HEK293 (cell line): ENCODE measurements around the gene RABGGTA.

ENCODE experiments used
- CTCF ChIA-PET: fragments of 350-600 bp; formaldehyde crosslinking; extraction: SDS; loops from one replicate; lab custom pipeline; 2021; ENCODE audit warnings: antibody characterized with exemption; lab: Yijun Ruan, JAX
- POLR2A ChIA-PET: fragments of 300-600 bp; formaldehyde crosslinking; extraction: SDS; loops from one replicate; lab custom pipeline; 2020; ENCODE audit warnings: antibody characterized with exemption, inconsistent platforms; lab: Yijun Ruan, JAX
- H3K27ac ChIP-seq: fragments of 200-500 bp; sonication (Bioruptor generic); 2 replicates; pipeline ENCODE4 v1.5.1; 2014; ENCODE audit warnings: low read depth, low read length, control low read depth, inconsistent platforms; ENCODE audit errors: extremely low read depth
- H3K36me3 ChIP-seq, 2 experiments: fragments of 200-500 bp in 1 of 2; sonication (Bioruptor generic) in 1 of 2; 1 replicate in 1 of 2; 2 replicates in 1 of 2; pipeline ENCODE4 v1.5.1; 2014 to 2017; ENCODE audit warnings: inconsistent platforms in 2 of 2, low read length in 2 of 2; ENCODE audit not compliant: control insufficient read depth in 2 of 2, insufficient read depth in 1 of 2
- H3K4me1 ChIP-seq: fragments of 200-500 bp; sonication (Bioruptor generic); 2 replicates; pipeline ENCODE4 v1.5.1; 2014; ENCODE audit warnings: mild to moderate bottlenecking, low read length, inconsistent platforms; ENCODE audit not compliant: control insufficient read depth, insufficient read depth
- H3K4me3 ChIP-seq: 2 replicates; pipeline ENCODE4 v1.5.1; 2011; ENCODE audit warnings: low read depth, mild to moderate bottlenecking, control low read depth, low read length, moderate library complexity
- H3K9me3 ChIP-seq: fragments of 200-500 bp; sonication (Bioruptor generic); 2 replicates; pipeline ENCODE4 v1.5.1; 2014; ENCODE audit warnings: low read depth, low read length, inconsistent platforms; ENCODE audit not compliant: control insufficient read depth, insufficient read depth
- SCRT1 ChIP-seq: fragments of 450-650 bp; formaldehyde crosslinking; IDR thresholded peaks from 2 replicates; pipeline ENCODE4 v1.5.1; 2016; ENCODE audit warnings: missing biosample characterization, missing genetic modification characterization, borderline replicate concordance
- SCRT2 ChIP-seq: fragments of 450-650 bp; formaldehyde crosslinking; IDR thresholded peaks from 2 replicates; pipeline ENCODE4 v1.5.1; 2016; ENCODE audit warnings: missing biosample characterization, missing genetic modification characterization
- ZBTB11 ChIP-seq: fragments of 450-650 bp; formaldehyde crosslinking; conservative IDR thresholded peaks from 2 replicates; pipeline ENCODE4 v1.5.1; 2016; ENCODE audit warnings: low read depth, missing biosample characterization, missing genetic modification characterization
- ZBTB6 ChIP-seq: fragments of 450-650 bp; formaldehyde crosslinking; IDR thresholded peaks from 2 replicates; pipeline ENCODE4 v1.5.1; 2017; ENCODE audit warnings: missing biosample characterization, missing genetic modification characterization
- ZNF140 ChIP-seq: fragments of 450-650 bp; formaldehyde crosslinking; IDR thresholded peaks from 2 replicates; pipeline ENCODE4 v1.5.1; 2016; ENCODE audit warnings: missing biosample characterization, missing genetic modification characterization
- ZNF266 ChIP-seq: fragments of 450-650 bp; formaldehyde crosslinking; IDR thresholded peaks from 2 replicates; pipeline ENCODE4 v1.5.1; 2016; ENCODE audit warnings: missing biosample characterization, missing genetic modification characterization, low read depth
- ZNF302 ChIP-seq: fragments of 450-650 bp; formaldehyde crosslinking; IDR thresholded peaks from 2 replicates; pipeline ENCODE4 v1.5.1; 2016; ENCODE audit warnings: missing biosample characterization, missing genetic modification characterization, low read depth
- ZNF544 ChIP-seq: fragments of 450-650 bp; formaldehyde crosslinking; IDR thresholded peaks from 2 replicates; pipeline ENCODE4 v1.5.0; 2017; ENCODE audit warnings: missing biosample characterization, missing genetic modification characterization
- ZNF610 ChIP-seq: fragments of 450-650 bp; formaldehyde crosslinking; IDR thresholded peaks from 2 replicates; pipeline ENCODE4 v1.5.1; 2016; ENCODE audit warnings: missing biosample characterization, missing genetic modification characterization, borderline replicate concordance
- ZNF701 ChIP-seq: fragments of 450-650 bp; formaldehyde crosslinking; IDR thresholded peaks from 2 replicates; pipeline ENCODE4 v1.5.1; 2016; ENCODE audit warnings: missing biosample characterization, missing genetic modification characterization
- TF ChIP-seq, protein P1 (sequence below): fragments of 450-650 bp; formaldehyde crosslinking; IDR thresholded peaks from 2 replicates; pipeline ENCODE4 v1.5.1; 2016; ENCODE audit warnings: missing biosample characterization, missing genetic modification characterization
- TF ChIP-seq, protein P2 (sequence below): fragments of 450-650 bp; formaldehyde crosslinking; IDR thresholded peaks from 2 replicates; pipeline ENCODE4 v1.5.1; 2016; ENCODE audit warnings: missing biosample characterization, missing genetic modification characterization
- TF ChIP-seq, protein P3 (sequence below): fragments of 450-650 bp; formaldehyde crosslinking; IDR thresholded peaks from 2 replicates; pipeline ENCODE4 v1.5.1; 2016; ENCODE audit warnings: missing biosample characterization, missing genetic modification characterization

RABGGTA gene

DNA sequence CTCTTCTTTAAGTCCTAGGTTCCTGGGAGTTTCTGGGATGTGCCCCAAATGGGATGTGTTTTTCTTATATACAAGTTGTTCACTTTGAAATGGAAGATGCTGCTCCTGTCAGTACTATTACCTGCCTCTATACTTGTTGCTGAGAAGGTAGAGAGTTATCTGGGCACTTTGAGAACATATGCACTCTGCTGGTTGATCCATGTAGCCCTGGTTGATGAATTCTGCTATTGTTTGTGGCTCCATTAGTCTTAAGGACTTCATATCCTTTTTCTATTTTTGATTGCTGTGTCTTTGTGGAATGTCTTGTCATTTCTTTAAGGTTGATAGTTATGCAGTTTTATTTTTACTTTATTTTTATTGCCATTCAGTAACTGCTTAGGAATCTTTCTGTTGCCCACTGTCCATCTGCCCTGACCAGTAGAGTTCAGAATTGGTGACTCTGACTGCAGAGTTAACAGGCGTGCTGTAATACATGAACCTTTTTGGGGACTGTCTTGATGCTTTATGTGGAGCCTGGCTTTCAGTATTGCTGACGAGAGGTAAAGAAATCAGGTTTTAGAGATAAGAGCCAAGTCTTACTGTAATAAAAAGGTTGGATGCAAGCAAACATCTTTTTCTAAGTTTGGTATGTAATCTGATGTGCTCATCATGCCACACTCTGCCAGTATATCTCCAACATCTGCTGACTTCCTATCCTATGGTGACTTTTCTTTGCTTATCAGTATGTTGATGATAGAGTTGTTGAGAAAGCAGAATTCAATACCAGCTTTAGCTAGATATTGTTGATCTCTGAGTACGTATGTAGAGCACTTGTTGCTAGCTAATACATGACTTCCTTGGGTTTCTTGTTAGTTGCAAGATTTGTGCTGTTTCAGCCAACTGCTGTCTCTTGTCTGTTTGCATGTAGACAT lies 37.0 kb downstream of the RABGGTA start:
- H3K36me3 ChIP-seq, result peaks cover 12 to 58% of the 10 kb centered on the region in 2 experiments; a peak in 2 of 3 replicates
- peaks cover 7% of the 10 kb centered on the region for H3K4me1 ChIP-seq
- H3K4me3 ChIP-seq, result no peak overlapping the region
- ChIA-PET CTCF (interaction anchor here (0.9 to 2.9 kb wide), 5 partner anchors 8 to 99 kb away, joined by 3 to 20 read pairs (median 6); partner anchors contain the start of genes CIDEB, MDP1 and TINF2), POLR2A (interaction anchor here (0.6 to 1.8 kb wide), 6 partner anchors 8 to 889 kb away, joined by 3 to 10 read pairs (median 4); partner anchors contain the start of genes CHMP4A, CIDEB, IPO4 and TINF2)
- no peaks in the 10 kb centered on the region for H3K9me3 ChIP-seq
- no peak overlapping the region for H3K27ac ChIP-seq
- TF ChIP-seq SCRT2 (peak; percentile 86), SCRT1 (peak; percentile 44; the same call in 1 of the 2 replicates), ZNF302 (tag by site-specific recombination) (no peak)
- TF ChIP-seq, protein P1, sequence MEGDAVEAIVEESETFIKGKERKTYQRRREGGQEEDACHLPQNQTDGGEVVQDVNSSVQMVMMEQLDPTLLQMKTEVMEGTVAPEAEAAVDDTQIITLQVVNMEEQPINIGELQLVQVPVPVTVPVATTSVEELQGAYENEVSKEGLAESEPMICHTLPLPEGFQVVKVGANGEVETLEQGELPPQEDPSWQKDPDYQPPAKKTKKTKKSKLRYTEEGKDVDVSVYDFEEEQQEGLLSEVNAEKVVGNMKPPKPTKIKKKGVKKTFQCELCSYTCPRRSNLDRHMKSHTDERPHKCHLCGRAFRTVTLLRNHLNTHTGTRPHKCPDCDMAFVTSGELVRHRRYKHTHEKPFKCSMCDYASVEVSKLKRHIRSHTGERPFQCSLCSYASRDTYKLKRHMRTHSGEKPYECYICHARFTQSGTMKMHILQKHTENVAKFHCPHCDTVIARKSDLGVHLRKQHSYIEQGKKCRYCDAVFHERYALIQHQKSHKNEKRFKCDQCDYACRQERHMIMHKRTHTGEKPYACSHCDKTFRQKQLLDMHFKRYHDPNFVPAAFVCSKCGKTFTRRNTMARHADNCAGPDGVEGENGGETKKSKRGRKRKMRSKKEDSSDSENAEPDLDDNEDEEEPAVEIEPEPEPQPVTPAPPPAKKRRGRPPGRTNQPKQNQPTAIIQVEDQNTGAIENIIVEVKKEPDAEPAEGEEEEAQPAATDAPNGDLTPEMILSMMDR, result 0 out of 2 replicates have a peak, but pooled peaks have one; percentile 23

DNA sequence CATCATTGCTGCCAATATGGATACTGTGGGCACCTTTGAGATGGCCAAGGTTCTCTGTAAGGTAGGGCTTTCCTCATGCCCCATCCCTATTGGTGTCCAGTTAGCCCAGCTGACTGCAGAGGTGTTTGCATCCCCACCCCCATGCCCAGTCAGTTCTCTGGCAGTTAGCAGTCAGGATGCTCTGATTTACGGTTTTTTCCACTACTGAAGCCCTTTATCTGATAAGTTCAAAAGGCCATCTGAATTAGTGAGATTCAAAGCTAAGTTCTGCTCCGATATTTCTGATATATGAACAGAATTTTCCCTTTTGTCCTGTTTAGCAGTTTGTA lies 37.9 kb downstream of the RABGGTA start:
- H3K4me1 ChIP-seq, result peaks cover 7% of the 10 kb centered on the region
- TF ChIP-seq ZNF544 (tag by site-specific recombination) (no peak), ZBTB6 (tag by site-specific recombination) (no peak)
- TF ChIP-seq, all 188 proteins: peak for 0
- H3K9me3 ChIP-seq, result no peaks in the 10 kb centered on the region
- H3K27ac ChIP-seq, result peak overlapping the region; percentile 92; the same call in 1 of the 2 replicates
- peaks cover 12 to 51% of the 10 kb centered on the region in 2 experiments; a peak in 2 of 3 replicates for H3K36me3 ChIP-seq
- H3K4me3 ChIP-seq, result peak overlapping the region; percentile 69
- CTCF ChIA-PET, result interaction anchor here (0.6 to 1.8 kb wide), 4 partner anchors 9 to 143 kb away, joined by 3 to 7 read pairs (median 3); partner anchors contain the start of genes CIDEB and TINF2
- POLR2A ChIA-PET, result interaction anchor here (1.8 kb wide), 1 partner anchor 9 kb away, joined by 10 read pairs; the partner anchor contains the start of gene TINF2

GRCh38 chr14:24232645-24233537 lies 38.5 kb downstream of the RABGGTA start, which contains the start of gene GMPR2:
GMPR2 (plus strand) TSS chr14:24232929; CDS start chr14:24233254, 325 bp downstream.
- Histone ChIP-seq H3K9me3 (no peaks in the 10 kb centered on the region), H3K36me3 (peaks cover 17 to 49% of the 10 kb centered on the region in 2 experiments; a peak in 2 of 3 replicates), H3K4me3 (peak within 1 kb of the TSS; percentile 69), H3K4me1 (peaks cover 7% of the 10 kb centered on the region), H3K27ac (peak within 1 kb of the TSS; percentile 92)
- POLR2A ChIA-PET, result interaction anchor here (1.8 kb wide), 1 partner anchor 9 kb away, joined by 10 read pairs; the partner anchor contains the start of gene TINF2
- CTCF ChIA-PET, result interaction anchor here (0.6 to 1.8 kb wide), 4 partner anchors 10 to 142 kb away, joined by 3 to 7 read pairs (median 3); partner anchors contain the start of genes CIDEB and TINF2
- TF ChIP-seq ZBTB11 (tag by site-specific recombination) (peak; percentile 94), ZNF610 (tag by site-specific recombination) (no peak), ZNF701 (tag by site-specific recombination) (peak; percentile 67; the same call in 1 of the 2 replicates), ZNF266 (tag by site-specific recombination) (no peak), ZNF140 (tag by site-specific recombination) (no peak)
- TF ChIP-seq, protein P2, sequence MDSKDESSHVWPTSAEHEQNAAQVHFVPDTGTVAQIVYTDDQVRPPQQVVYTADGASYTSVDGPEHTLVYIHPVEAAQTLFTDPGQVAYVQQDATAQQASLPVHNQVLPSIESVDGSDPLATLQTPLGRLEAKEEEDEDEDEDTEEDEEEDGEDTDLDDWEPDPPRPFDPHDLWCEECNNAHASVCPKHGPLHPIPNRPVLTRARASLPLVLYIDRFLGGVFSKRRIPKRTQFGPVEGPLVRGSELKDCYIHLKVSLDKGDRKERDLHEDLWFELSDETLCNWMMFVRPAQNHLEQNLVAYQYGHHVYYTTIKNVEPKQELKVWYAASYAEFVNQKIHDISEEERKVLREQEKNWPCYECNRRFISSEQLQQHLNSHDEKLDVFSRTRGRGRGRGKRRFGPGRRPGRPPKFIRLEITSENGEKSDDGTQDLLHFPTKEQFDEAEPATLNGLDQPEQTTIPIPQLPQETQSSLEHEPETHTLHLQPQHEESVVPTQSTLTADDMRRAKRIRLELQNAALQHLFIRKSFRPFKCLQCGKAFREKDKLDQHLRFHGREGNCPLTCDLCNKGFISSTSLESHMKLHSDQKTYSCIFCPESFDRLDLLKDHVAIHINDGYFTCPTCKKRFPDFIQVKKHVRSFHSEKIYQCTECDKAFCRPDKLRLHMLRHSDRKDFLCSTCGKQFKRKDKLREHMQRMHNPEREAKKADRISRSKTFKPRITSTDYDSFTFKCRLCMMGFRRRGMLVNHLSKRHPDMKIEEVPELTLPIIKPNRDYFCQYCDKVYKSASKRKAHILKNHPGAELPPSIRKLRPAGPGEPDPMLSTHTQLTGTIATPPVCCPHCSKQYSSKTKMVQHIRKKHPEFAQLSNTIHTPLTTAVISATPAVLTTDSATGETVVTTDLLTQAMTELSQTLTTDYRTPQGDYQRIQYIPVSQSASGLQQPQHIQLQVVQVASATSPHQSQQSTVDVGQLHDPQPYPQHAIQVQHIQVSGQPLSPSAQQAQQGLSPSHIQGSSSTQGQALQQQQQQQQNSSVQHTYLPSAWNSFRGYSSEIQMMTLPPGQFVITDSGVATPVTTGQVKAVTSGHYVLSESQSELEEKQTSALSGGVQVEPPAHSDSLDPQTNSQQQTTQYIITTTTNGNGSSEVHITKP, result peak; percentile 44
- TF ChIP-seq, protein P3, sequence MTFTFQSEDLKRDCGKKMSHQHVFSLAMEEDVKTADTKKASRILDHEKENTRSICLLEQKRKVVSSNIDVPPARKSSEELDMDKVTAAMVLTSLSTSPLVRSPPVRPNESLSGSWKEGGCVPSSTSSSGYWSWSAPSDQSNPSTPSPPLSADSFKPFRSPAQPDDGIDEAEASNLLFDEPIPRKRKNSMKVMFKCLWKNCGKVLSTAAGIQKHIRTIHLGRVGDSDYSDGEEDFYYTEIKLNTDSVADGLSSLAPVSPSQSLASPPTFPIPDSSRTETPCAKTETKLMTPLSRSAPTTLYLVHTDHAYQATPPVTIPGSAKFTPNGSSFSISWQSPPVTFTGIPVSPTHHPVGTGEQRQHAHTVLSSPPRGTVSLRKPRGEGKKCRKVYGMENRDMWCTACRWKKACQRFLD, result no peak
